HG03520 (cell line): ENCODE results near the gene MACF1.
"Not testable (repeated sequence)": the region's sequence is repeated elsewhere in the genome, so short reads cannot be mapped to it uniquely, and the experiment has no call there.

Experiments
- ATAC-seq: cut with Tn5 transposase; IDR thresholded peaks from one replicate; pipeline ENCODE4 v1.9.1; 2021; ENCODE audit warnings: mild to moderate bottlenecking, moderate library complexity; ENCODE audit not compliant: unreplicated experiment

The MACF1 gene

GRCh38 chr1:39485046-39485803 lies 280.7 kb downstream of the MACF1 start:
- ATAC-seq = no peak

- no peak for ATAC-seq
Measured at GRCh38 chr1:39488012-39488545, 283.6 kb downstream of the MACF1 start.

GRCh38 chr1:39488793-39489566 lies 284.5 kb downstream of the MACF1 start:
- no peak for ATAC-seq

- no peak for ATAC-seq
Measured at GRCh38 chr1:39489567-39490239, 285.2 kb downstream of the MACF1 start.

GRCh38 chr1:39490596-39491145 lies 286.2 kb downstream of the MACF1 start:
- ATAC-seq = peak; percentile 19

- ATAC-seq = peak; percentile 69
Measured at GRCh38 chr1:39491146-39491921, 286.8 kb downstream of the MACF1 start, which contains the start of gene BMP8A. Gene BMP8A (plus strand): TSS chr1:39491636. CDS start chr1:39491992, 356 bp downstream.

GRCh38 chr1:39492118-39493042 lies 287.9 kb downstream of the MACF1 start:
- ATAC-seq = not testable (repeated sequence)

- not testable (repeated sequence) for ATAC-seq
Measured at GRCh38 chr1:39493043-39493810, 288.7 kb downstream of the MACF1 start.

- ATAC-seq = no peak
Measured at GRCh38 chr1:39494671-39495410, 290.3 kb downstream of the MACF1 start.

GRCh38 chr1:39496520-39496919 lies 292.0 kb downstream of the MACF1 start:
- ATAC-seq = not testable (repeated sequence)

GRCh38 chr1:39497585-39497984 lies 293.1 kb downstream of the MACF1 start:
- no peak for ATAC-seq

GRCh38 chr1:39498096-39498710 lies 293.7 kb downstream of the MACF1 start:
- not testable (repeated sequence) for ATAC-seq

GRCh38 chr1:39498821-39499220 lies 294.3 kb downstream of the MACF1 start:
- ATAC-seq = not testable (repeated sequence)

GRCh38 chr1:39499668-39500067 lies 295.2 kb downstream of the MACF1 start:
- ATAC-seq = no peak

GRCh38 chr1:39500862-39501389 lies 296.4 kb downstream of the MACF1 start:
- no peak for ATAC-seq

- no peak for ATAC-seq
Measured at GRCh38 chr1:39501666-39502065, 297.2 kb downstream of the MACF1 start.

GRCh38 chr1:39504436-39504835 lies 299.9 kb downstream of the MACF1 start:
- ATAC-seq = not testable (repeated sequence)
